Fibroblast of lung (primary cell): ENCODE data around the gene ITPKC.

Experiments used
- EZH2 ChIP-seq: IDR thresholded peaks from 2 replicates; pipeline ENCODE4 v1.5.1; 2012; ENCODE audit warnings: low read length, control low read depth, mild to moderate bottlenecking; ENCODE audit errors: missing control alignments
- TF ChIP-seq, protein P1 (sequence below), 2 donors: IDR thresholded peaks in 1 of 2; conservative IDR thresholded peaks in 1 of 2; 1 replicate in 1 of 2; 2 replicates in 1 of 2; pipeline ENCODE4 v1.5.1; 2011 to 2012; ENCODE audit warnings: low read length in 2 of 2, control low read depth in 1 of 2, inconsistent platforms in 1 of 2, low read depth in 1 of 2, mild to moderate bottlenecking in 1 of 2

DNA sequence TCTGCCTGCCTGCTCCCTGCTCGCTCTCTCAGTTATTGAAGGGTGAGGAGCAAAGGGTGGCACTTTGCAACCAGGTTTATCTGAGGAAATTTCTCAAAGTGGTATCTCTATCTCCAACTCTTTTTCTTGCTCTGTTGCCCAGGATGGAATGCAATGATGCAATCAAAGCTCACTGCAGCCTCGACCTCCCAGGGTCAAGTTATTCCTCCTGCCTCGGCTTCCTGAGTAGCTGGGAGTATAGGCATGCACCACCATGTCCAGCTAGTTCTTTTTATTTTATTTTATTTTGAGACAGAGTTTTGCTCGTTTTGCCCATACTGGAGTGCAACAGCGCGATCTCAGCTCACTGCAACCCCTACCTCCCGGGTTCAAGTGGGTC is 28.5 kb downstream of the ITPKC start:
- TF ChIP-seq, protein P1, sequence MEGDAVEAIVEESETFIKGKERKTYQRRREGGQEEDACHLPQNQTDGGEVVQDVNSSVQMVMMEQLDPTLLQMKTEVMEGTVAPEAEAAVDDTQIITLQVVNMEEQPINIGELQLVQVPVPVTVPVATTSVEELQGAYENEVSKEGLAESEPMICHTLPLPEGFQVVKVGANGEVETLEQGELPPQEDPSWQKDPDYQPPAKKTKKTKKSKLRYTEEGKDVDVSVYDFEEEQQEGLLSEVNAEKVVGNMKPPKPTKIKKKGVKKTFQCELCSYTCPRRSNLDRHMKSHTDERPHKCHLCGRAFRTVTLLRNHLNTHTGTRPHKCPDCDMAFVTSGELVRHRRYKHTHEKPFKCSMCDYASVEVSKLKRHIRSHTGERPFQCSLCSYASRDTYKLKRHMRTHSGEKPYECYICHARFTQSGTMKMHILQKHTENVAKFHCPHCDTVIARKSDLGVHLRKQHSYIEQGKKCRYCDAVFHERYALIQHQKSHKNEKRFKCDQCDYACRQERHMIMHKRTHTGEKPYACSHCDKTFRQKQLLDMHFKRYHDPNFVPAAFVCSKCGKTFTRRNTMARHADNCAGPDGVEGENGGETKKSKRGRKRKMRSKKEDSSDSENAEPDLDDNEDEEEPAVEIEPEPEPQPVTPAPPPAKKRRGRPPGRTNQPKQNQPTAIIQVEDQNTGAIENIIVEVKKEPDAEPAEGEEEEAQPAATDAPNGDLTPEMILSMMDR (conservative IDR thresholded peaks at IDR 0.05 in 1 of 2, IDR thresholded peaks at IDR 0.05 in 1 of 2; ENCODE audit: low read depth in 1 of 2, low read length in 2 of 2) = no peak
- TF ChIP-seq EZH2 = no peak
